GM12801 (cell line): ENCODE results near the gene ANKUB1.

Experiments
- CTCF ChIP-seq: IDR thresholded peaks from one replicate; pipeline ENCODE4 v1.5.1; 2011; ENCODE audit warnings: control low read depth; ENCODE audit not compliant: insufficient read length; ENCODE audit errors: extremely low read depth

The ANKUB1 gene

GRCh38 chr3:149736175-149736952 is 56.0 kb downstream of the ANKUB1 start:
- TF ChIP-seq CTCF: no peak

GRCh38 chr3:149732234-149732633 is 60.1 kb downstream of the ANKUB1 start:
- no peak for TF ChIP-seq CTCF

GRCh38 chr3:149727656-149728055 is 64.7 kb downstream of the ANKUB1 start:
- no peak for TF ChIP-seq CTCF

GRCh38 chr3:149726716-149727407 is 65.5 kb downstream of the ANKUB1 start:
- no peak for TF ChIP-seq CTCF

- no peak for TF ChIP-seq CTCF
Observed at GRCh38 chr3:149723781-149724180, 68.6 kb downstream of the ANKUB1 start.

GRCh38 chr3:149720918-149721317 is 71.4 kb downstream of the ANKUB1 start:
- no peak for TF ChIP-seq CTCF

GRCh38 chr3:149717391-149718056 is 74.8 kb downstream of the ANKUB1 start:
- no peak for TF ChIP-seq CTCF
